GM12878 (cell line): ENCODE measurements around the gene KRTAP10-5. TPM values are rescaled to one million over a fixed set of nuclear protein-coding genes. Genes with fewer than 3 reads are reported as not detected.

Experiments used
- ATF7 ChIP-seq: fragments of 450-650 bp; IDR thresholded peaks from 2 replicates; pipeline ENCODE4 v1.6.1; 2016; ENCODE audit warnings: low read depth, mild to moderate bottlenecking
- E2F8 ChIP-seq: fragments of 450-650 bp; IDR thresholded peaks from 2 replicates; pipeline ENCODE4 v1.6.1; 2018; ENCODE audit warnings: mild to moderate bottlenecking, low read depth, moderate library complexity; ENCODE audit not compliant: partially characterized antibody
- E4F1 ChIP-seq: fragments of 450-650 bp; IDR thresholded peaks from 2 replicates; pipeline ENCODE4 v1.6.1; 2018; ENCODE audit warnings: borderline replicate concordance, mild to moderate bottlenecking; ENCODE audit not compliant: partially characterized antibody
- EP300 ChIP-seq, 2 experiments: fragments of 150-350 bp in 1 of 2; IDR thresholded peaks; 2 replicates each; pipeline ENCODE4 v1.6.1; 2011 to 2012; ENCODE audit warnings: low read depth in 2 of 2, low read length in 2 of 2, borderline replicate concordance in 1 of 2, improper control_type of control experiment in 1 of 2, inconsistent platforms in 1 of 2; ENCODE audit not compliant: control insufficient read depth in 1 of 2
- IKZF2 ChIP-seq, 2 experiments: fragments of 450-650 bp; IDR thresholded peaks; 2 replicates each; pipeline ENCODE4 v1.6.1; 2017; ENCODE audit warnings: mild to moderate bottlenecking in 2 of 2, moderate library complexity in 2 of 2
- KAT2A ChIP-seq: conservative IDR thresholded peaks from 2 replicates; pipeline ENCODE4 v1.6.1; 2011; ENCODE audit warnings: low read depth, low read length; ENCODE audit not compliant: control insufficient read depth
- NFIC ChIP-seq: IDR thresholded peaks from 2 replicates; pipeline ENCODE4 v1.6.1; 2012; ENCODE audit warnings: low read depth, mild to moderate bottlenecking, inconsistent platforms, low read length, moderate library complexity
- NKRF ChIP-seq: fragments of 450-650 bp; conservative IDR thresholded peaks from 2 replicates; pipeline ENCODE4 v1.6.1; 2017; ENCODE audit warnings: mild to moderate bottlenecking, moderate library complexity
- PAX5 ChIP-seq: IDR thresholded peaks from 2 replicates; pipeline ENCODE4 v1.6.1; 2011; ENCODE audit warnings: low read depth, low read length, borderline replicate concordance
- RAD21 ChIP-seq: IDR thresholded peaks from 2 replicates; pipeline ENCODE4 v1.6.1; 2011; ENCODE audit warnings: mild to moderate bottlenecking, low read depth, low read length, moderate library complexity; ENCODE audit not compliant: insufficient read depth
- RBBP5 ChIP-seq: fragments of 200-600 bp; sonication (generic); conservative IDR thresholded peaks from 2 replicates; pipeline ENCODE4 v1.6.1; 2016
- ZNF24 ChIP-seq: fragments of 450-650 bp; IDR thresholded peaks from 2 replicates; pipeline ENCODE4 v1.6.1; 2017; ENCODE audit warnings: antibody characterized with exemption, mild to moderate bottlenecking
- ZNF384 ChIP-seq: IDR thresholded peaks from 2 replicates; pipeline ENCODE4 v1.6.1; 2012; ENCODE audit warnings: low read depth, mild to moderate bottlenecking, low read length, improper control_type of control experiment, borderline replicate concordance
- polyA plus RNA-seq, 11 experiments: library from polyadenylated mRNA; depleted of rRNA in 4 of 11; unstranded in 6 of 11; stranded (reverse) in 5 of 11; fragments of >200 nt; fragmentation: Nextera tagmentation in 4 of 11; fragmentation: Illumina TruSeq in 1 of 11; extraction: Ambion mirVana in 4 of 11; extraction: Trizol in 1 of 11; gene quantifications; 1 replicate in 1 of 11; 2 replicates in 10 of 11; pipeline versions ENCODE4 v1.2.1 to v1.2.3, GENCODE V29; 2011 to 2016; ENCODE audit warnings: inconsistent platforms in 2 of 11, missing spikeins in 2 of 11, low read depth in 1 of 11
- total RNA-seq, 4 experiments: library from RNA; depleted of rRNA in 3 of 4; stranded (reverse); fragments of >200 nt in 3 of 4; fragmentation: Illumina TruSeq in 1 of 4; extraction: Trizol in 1 of 4; gene quantifications; 2 replicates each; pipeline versions ENCODE4 v1.2.1 to v1.2.3, GENCODE V29; 2013 to 2021

Gene KRTAP10-5
- total and polyA plus RNA-seq, 10 of the 15 experiments (the other 5 are each of a cell fraction or from before 2014, with no cell fraction given), result not detected

GRCh38 chr21:44606495-44606894 is 26.1 kb upstream of the KRTAP10-5 start (continued):
- no peak for TF ChIP-seq NKRF
- no peak for TF ChIP-seq RBBP5
- TF ChIP-seq NFIC, result no peak
- TF ChIP-seq PAX5, result no peak
- no peak for TF ChIP-seq E4F1
- no peak for TF ChIP-seq KAT2A
- TF ChIP-seq ZNF384, result no peak
- TF ChIP-seq RAD21, result no peak
- TF ChIP-seq ZNF24, result no peak
- TF ChIP-seq ATF7, result no peak
- TF ChIP-seq IKZF2 (IDR thresholded peaks at IDR 0.05), result no peak
- no peak for TF ChIP-seq E2F8
- TF ChIP-seq EP300 (IDR thresholded peaks at IDR 0.05; ENCODE audit: borderline replicate concordance in 1 of 2, control insufficient read depth in 1 of 2, low read depth in 2 of 2, low read length in 2 of 2), result no peak
